BJ (cell line): Measurements from ENCODE around the gene TSPAN4. TPM values are rescaled to one million over a fixed set of nuclear protein-coding genes. Genes with fewer than 3 reads are reported as not detected.

Experiments used
- CTCF ChIA-PET: fragments of 350-600 bp; formaldehyde crosslinking; extraction: SDS; loops from one replicate; lab custom pipeline; 2021; ENCODE audit warnings: antibody characterized with exemption, inconsistent platforms; lab: Yijun Ruan, JAX
- POLR2A ChIA-PET: fragments of 300-600 bp; sonication (Branson Sonifier 250); formaldehyde crosslinking; extraction: SDS; loops from one replicate; lab custom pipeline; 2021; ENCODE audit warnings: antibody characterized with exemption; lab: Charles Lee
- DNase-seq: peaks from one replicate; pipeline ENCODE4 v3.0.0-alpha.2; 2011; ENCODE audit warnings: low read depth
- H3K27me3 ChIP-seq: 2 replicates; pipeline ENCODE4 v1.6.0; 2011; ENCODE audit warnings: low read length; ENCODE audit not compliant: control insufficient read depth, insufficient read depth
- H3K36me3 ChIP-seq: 2 replicates; pipeline ENCODE4 v1.5.1; 2011; ENCODE audit warnings: low read length; ENCODE audit not compliant: control insufficient read depth, insufficient read depth
- H3K4me3 ChIP-seq: 2 replicates; pipeline ENCODE4 v1.5.1; 2011; ENCODE audit warnings: low read depth, mild to moderate bottlenecking, control low read depth, low read length
- polyA plus RNA-seq: library from polyadenylated mRNA; depleted of rRNA; stranded (reverse); fragments of >200 nt; gene quantifications from 2 replicates; pipeline ENCODE4 v1.2.3, GENCODE V29; 2011
- TF ChIP-seq, protein P1 (sequence below): IDR thresholded peaks from 2 replicates; pipeline ENCODE4 v1.5.1; 2011; ENCODE audit warnings: low read depth, mild to moderate bottlenecking, control low read depth, inconsistent platforms, low read length, moderate library complexity; ENCODE audit not compliant: insufficient read depth

The TSPAN4 gene
- polyA plus RNA-seq, 1 experiment: 295 TPM

DNA sequence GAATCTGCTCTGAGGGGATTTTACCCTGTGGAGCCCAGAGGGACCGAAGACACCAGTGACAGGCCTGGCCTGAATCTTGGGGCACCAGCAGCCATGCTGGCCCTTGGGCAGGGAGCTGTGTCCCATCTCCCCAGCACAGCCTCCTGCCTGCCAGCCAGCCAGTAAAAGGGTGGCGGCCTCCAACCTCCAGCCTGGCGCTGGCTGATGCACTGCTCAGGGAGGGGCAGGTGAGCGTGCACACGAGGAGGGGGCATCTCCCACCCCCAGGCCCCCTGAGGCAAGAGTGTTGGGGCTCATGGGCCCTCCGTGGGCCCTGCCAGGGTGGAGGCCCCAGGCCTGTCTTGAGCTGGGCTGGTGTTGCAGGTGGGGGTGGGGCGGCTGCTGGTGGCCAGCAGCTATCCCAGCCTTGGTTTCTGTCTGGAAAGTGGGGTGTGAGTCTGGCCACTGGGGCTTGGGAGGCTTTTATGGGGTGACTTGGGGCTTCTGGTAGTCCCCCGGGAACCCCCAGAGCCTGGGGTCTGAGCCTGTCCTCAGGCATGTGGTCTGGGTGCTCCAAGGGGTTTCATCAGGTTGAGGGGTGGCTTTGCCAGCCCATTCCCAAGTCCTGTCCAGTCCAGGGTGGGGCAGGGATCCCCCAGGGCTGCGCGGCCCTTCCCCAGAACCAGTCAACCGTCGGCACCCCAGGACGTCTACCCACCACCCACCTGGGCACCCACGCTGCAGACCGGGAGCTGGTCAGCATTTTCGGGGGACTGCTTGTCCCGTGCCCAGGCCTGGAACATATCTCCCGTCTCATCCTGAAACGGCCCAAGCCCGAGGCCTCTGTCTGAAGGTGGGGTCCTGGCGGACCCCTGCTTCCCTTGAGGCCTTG lies 17.8 kb downstream of the TSPAN4 start:
- POLR2A ChIA-PET: no interaction called here

DNA sequence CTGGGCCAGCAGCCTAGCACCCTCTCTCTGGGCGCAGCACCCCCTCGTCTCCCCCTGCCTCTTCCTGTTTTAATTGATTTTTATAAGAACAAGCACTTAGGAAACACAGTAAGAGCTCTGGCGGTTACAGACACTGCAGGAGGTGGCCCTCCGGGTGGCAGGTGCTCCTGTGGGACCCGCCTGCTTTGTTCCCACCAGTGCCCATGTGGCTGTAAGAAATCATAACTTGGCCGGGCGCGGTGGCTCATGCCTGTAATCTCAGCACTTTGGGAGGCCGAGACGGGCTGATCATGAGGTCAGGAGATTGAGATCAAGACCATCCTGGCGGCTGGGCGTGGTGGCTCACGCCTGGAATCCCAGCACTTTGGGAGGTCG lies 18.4 kb downstream of the TSPAN4 start:
- H3K36me3 ChIP-seq: peaks cover 18% of the 10 kb centered on the region
- H3K4me3 ChIP-seq: no peak overlapping the region
- POLR2A ChIA-PET: no interaction called here
- CTCF ChIA-PET: interaction anchor here (1.5 kb wide), 1 partner anchor 17 kb away, joined by 4 read pairs; no protein-coding TSS in a partner anchor
- no peaks in the 10 kb centered on the region for H3K27me3 ChIP-seq
- TF ChIP-seq, protein P1, sequence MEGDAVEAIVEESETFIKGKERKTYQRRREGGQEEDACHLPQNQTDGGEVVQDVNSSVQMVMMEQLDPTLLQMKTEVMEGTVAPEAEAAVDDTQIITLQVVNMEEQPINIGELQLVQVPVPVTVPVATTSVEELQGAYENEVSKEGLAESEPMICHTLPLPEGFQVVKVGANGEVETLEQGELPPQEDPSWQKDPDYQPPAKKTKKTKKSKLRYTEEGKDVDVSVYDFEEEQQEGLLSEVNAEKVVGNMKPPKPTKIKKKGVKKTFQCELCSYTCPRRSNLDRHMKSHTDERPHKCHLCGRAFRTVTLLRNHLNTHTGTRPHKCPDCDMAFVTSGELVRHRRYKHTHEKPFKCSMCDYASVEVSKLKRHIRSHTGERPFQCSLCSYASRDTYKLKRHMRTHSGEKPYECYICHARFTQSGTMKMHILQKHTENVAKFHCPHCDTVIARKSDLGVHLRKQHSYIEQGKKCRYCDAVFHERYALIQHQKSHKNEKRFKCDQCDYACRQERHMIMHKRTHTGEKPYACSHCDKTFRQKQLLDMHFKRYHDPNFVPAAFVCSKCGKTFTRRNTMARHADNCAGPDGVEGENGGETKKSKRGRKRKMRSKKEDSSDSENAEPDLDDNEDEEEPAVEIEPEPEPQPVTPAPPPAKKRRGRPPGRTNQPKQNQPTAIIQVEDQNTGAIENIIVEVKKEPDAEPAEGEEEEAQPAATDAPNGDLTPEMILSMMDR: no peak
- no peak for DNase-seq

More for the DNA sequence above, 17.8 kb downstream of the TSPAN4 start:
- DNase-seq: no peak
- Histone ChIP-seq H3K27me3 (no peaks in the 10 kb centered on the region), H3K36me3 (peaks cover 16% of the 10 kb centered on the region), H3K4me3 (no peak overlapping the region)
- CTCF ChIA-PET: interaction anchor here (0.9 to 1.8 kb wide), 4 partner anchors 10 to 16 kb away, joined by 3 to 10 read pairs (median 4); no protein-coding TSS in a partner anchor
- TF ChIP-seq, protein P1: no peak

DNA sequence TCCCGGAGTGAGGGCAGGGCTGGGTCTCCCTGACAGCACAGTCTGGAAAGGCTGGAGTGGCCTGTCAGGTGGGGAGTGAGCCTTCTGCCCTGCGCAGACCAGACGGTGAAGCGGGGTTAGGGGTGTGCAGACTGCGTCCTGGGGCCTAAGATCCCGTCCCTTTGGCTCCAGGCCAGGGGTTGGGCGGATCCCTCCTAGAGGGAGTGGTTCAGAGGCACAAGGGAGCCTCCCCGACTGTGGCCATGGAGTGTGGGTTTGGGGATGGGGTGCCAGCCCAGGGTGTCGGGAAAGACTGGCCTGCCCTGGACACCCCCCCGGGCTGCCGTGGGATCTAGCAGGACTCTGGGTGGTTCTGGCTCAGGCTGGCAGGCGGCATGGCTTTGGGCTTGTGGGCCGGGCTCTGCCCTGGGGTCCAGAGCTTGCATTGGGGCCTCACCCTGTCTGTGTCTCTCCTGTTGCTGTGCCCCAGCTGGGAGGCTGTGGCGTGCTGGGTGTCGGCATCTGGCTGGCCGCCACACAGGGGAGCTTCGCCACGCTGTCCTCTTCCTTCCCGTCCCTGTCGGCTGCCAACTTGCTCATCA lies 19.5 kb downstream of the TSPAN4 start:
- ChIA-PET CTCF (no interaction called here), POLR2A (no interaction called here)
- Histone ChIP-seq H3K4me3 (no peak overlapping the region), H3K27me3 (no peaks in the 10 kb centered on the region), H3K36me3 (peaks cover 20% of the 10 kb centered on the region)
- TF ChIP-seq, protein P1: no peak
- no peak for DNase-seq

DNA sequence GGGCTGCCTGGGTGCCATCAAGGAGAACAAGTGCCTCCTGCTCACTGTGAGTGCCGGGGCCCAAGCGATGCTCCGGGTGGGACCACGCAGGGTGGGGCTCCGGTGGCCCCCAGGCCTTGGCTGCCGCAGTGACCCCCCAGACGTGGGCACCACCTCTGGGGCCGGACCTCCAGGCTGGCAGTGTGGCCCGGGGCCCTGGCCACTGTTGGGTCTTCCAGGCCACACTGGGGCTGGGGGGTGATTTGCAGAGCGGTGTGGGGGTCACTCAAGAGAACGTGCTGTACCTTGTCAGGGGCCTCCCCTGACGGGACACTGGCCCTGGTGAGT lies 20.0 kb downstream of the TSPAN4 start:
- no peak for DNase-seq
- Histone ChIP-seq H3K4me3 (no peak overlapping the region), H3K36me3 (peaks cover 20% of the 10 kb centered on the region), H3K27me3 (no peaks in the 10 kb centered on the region)
- TF ChIP-seq, protein P1: no peak
- ChIA-PET CTCF (no interaction called here), POLR2A (no interaction called here)
